Measurements from ENCODE around the gene KCND1.
A peak's percentile ranks its signal among the peaks of the same experiment; 100 is the strongest.
"Not testable (repeated sequence)": the region's sequence is repeated elsewhere in the genome, so short reads cannot be mapped to it uniquely, and the experiment has no call there.

The KCND1 gene

DNA sequence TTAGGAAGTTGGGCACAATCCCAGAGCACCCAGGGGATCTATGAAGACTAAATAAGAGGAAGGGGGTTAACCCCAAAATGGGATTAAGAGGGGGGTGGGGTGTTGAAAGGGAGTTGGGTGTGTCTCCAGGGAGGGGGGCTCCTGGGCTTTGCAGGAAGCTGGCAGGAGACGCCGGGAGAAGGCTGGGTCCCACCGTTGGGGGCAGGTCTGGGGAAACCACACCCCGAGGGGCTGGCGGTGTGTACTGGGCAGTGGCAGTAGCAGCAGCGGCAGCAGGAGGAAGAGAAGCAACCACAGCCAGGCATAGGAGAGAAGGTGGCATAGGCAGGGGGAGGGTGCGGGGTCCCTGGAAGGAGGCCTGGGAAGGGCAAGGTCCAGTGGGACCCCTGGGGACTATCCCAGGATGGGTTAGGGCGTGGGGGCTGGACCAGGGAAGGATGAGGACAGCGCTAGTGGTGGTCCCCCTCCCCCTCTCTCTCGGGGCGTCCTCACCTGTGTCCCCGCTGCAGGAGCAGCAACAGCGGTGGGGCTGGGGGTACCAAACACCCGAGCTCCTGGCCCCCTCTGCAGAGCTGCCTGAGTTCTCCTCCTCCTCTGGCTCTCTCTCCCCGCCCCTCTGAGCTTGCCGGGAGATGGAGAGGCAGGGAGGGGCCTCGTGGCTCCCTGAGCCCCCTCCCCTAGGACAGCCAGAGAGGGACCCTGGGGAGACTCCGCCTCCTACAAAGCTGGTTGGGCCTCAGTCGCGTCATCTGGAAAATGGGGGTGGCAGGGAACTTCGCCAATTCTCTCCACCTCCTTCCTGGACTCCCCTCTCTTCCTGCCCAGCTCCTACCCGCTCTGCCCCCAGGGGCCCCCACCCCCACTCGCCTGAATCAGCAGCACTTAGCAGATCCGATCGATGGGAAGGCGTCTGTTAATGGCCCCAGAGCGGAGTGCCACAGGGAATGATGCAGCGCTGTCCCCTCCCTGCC is at the start of gene KCND1:
KCND1 (minus strand) TSS at position 596 of the 971 bp plus-strand sequence. CDS start 1,573 bp downstream, outside the sequence.
- peak; percentile 75 for DNase-seq

GRCh38 chrX:49019599-49020249 is 48.1 kb upstream of the KCND1 start:
- DNase-seq, result no peak

DNA sequence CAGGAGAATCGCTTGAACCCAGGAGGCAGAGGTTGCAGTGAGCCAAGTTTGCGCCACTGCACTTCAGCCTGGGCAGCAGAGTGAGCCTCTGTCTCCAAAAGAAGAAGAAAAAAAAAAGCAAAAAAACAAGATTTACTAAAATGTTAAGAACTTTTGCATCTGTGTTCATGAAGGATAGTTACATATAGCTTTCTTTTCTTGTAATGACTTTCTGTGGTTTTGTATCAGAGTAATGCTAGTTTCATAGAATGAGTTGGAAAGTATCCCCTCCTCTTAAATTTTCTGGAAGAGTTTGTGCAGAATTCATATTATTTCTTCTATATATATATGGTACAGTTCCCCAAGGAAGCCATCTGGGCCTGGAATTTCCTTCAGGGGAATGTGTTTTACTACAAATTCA is 47.4 kb upstream of the KCND1 start:
- no peak for DNase-seq

DNA sequence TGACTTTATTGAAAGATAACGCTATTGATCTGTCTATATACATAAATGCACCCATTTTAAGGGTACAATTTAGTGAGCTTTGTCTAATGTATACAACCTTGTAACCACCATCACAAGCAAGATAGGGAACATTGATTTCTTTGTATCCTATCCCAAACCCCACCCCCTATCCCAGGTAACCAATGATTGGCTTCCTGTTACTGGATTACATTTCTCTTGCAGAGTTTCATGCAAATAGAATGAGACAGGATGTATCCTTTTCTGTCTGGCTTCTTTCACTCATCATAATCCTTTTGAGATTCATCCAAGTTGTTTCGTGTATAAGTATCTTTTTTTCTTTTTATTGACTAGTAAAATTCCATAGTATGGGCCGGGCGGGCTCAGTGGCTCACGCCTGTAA is 32.1 kb upstream of the KCND1 start:
- DNase-seq, result no peak

GRCh38 chrX:49002091-49002935 is 30.7 kb upstream of the KCND1 start, which contains the start of gene GRIPAP1:
Gene GRIPAP1 (minus strand): TSS chrX:49002264. CDS start chrX:49002229, 35 bp downstream.
- peak; percentile 77 for DNase-seq

DNA sequence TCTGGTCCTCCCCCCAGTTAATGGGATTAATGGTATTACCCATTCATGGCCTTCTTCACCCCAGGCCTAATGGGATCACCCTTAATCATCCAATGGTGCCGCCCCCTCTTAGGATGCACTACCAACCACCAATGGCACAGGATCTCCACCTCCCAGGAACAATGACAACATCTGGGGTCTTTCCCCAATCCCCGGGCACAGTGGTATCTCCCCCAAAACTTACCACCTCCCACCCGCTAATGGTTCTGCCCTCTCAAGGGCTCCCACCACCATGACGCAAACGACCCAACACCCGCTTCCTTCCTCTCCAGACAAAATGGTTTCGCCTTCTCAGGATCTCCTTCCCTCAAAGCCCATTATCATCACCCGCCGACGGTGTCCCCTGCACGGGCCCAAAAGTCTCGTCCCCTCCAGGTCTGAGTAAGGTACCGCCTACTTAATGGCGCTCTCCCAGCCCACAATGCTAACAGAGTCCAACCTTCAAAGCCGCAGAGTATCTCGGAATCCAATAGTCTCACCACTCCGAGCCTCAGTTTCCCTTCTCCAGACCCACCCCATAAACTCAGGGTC is 30.0 kb upstream of the KCND1 start:
- peak; percentile 53 for DNase-seq

- no peak for DNase-seq
Measured at GRCh38 chrX:49000636-49001035, 29.0 kb upstream of the KCND1 start.

GRCh38 chrX:48999030-48999429 is 27.4 kb upstream of the KCND1 start:
- DNase-seq, result no peak

- no peak for DNase-seq
Measured at GRCh38 chrX:48998391-48998790, 26.7 kb upstream of the KCND1 start.

- DNase-seq, result no peak
Measured at GRCh38 chrX:48997865-48998264, 26.2 kb upstream of the KCND1 start.

GRCh38 chrX:48997455-48997854 is 25.8 kb upstream of the KCND1 start:
- DNase-seq, result no peak

- no peak for DNase-seq
Measured at GRCh38 chrX:48996969-48997368, 25.3 kb upstream of the KCND1 start.

- DNase-seq, result no peak
Measured at GRCh38 chrX:48992341-48992740, 20.7 kb upstream of the KCND1 start.

DNA sequence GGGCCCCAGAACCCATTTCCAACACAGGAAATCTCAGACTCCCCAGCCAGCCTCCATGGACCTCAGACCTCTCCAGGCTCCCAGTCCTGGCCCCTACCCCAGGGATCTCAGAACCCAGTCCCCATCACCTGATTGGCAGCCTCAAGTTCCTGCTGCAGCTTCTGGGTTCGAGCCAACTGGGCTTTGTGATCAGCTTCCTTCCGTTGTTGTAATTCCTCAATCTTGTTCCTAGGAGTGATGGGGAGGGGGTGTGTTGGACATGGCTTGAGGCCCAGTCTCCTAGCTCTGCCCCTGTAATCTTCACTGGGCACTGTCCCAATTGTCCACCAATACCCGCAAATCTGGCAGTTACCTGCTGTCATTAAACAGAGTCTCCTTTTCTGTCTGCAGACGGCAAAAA is 17.8 kb upstream of the KCND1 start:
- no peak for DNase-seq

- DNase-seq, result no peak
Measured at GRCh38 chrX:48983896-48984295, 12.3 kb upstream of the KCND1 start.

- DNase-seq, result no peak
Measured at GRCh38 chrX:48983081-48983480, 11.4 kb upstream of the KCND1 start.

DNA sequence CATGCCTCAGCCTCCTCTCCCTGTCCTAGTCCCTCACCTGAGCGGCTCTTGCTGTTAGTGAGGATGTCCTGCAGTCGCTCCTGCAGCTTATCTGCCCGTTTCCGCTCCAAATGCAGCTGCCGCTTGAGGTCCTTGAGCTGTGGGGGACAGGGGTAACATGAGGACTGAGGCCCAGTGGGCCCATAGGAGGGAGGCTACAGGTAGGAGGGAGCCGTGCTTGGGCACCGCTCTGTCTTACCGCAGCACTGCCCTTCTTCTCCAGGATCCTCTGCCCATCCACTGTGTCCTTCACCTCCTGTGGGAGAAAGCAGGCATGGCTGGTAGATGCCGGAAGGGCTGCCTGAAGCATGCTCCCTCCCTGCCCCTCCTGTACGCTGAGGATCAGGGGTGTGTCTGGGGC is 9.5 kb upstream of the KCND1 start:
- no peak for DNase-seq

GRCh38 chrX:48980341-48980740 is 8.7 kb upstream of the KCND1 start:
- DNase-seq, result not testable (repeated sequence)

GRCh38 chrX:48978226-48978625 is 6.6 kb upstream of the KCND1 start:
- DNase-seq, result no peak

GRCh38 chrX:48976086-48976485 is 4.4 kb upstream of the KCND1 start:
- DNase-seq, result no peak

- DNase-seq, result no peak
Measured at GRCh38 chrX:48975541-48975940, 3.9 kb upstream of the KCND1 start.

- DNase-seq, result no peak
Measured at GRCh38 chrX:48975041-48975440, 3.4 kb upstream of the KCND1 start.

GRCh38 chrX:48974574-48974973 is 2.9 kb upstream of the KCND1 start:
- DNase-seq, result no peak
